ENCODE results near the gene OLFML2B. TPM values are rescaled to one million over a fixed set of nuclear protein-coding genes. Genes with fewer than 3 reads are reported as not detected.

Gene OLFML2B
- polyA plus RNA-seq, 2 of the 4 experiments (the other 2 are of a cell fraction) = 0.10 to 0.79 TPM

DNA sequence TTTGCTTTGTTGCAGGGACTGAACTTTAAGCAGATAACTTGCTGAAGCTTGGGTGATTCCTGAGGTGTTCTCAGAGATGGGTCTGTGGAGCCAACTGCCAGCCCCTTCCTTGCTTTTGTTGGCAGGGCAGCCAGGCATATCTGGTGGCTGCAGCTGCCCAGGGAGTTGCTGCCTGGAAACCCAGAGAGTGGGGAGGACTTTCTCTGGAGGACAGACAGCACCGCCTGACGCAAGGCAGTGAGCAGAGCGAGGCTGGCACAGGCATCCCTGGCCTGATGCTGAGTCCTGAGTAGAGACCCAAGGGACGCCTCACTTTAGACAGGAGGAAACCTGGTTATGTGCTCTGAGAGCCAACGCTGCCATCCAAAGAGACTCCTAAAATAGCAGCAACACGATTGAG, 9.8 kb upstream of the OLFML2B start:
- Histone ChIP-seq H3K27ac (no peak overlapping the region), H3K4me1 (peaks cover 6% of the 10 kb centered on the region; the same call in 2 of the 3 replicates), H3K4me3 (no peak overlapping the region), H3K4me2 (no peak overlapping the region), H3K9me3 (no peaks in the 10 kb centered on the region)
- TF ChIP-seq RCOR1 (IDR thresholded peaks at IDR 0.05; ENCODE audit: low read depth, low read length) (no peak), NFE2L2 (conservative IDR thresholded peaks at IDR 0.05; ENCODE audit: low read length) (no peak), MAFK (IDR thresholded peaks at IDR 0.05; ENCODE audit: partially characterized antibody) (no peak), RAD21 (conservative IDR thresholded peaks at IDR 0.05 in 1 of 2, IDR thresholded peaks at IDR 0.05 in 1 of 2) (no peak), FOXS1 (CRISPR knock-in tag; IDR thresholded peaks at IDR 0.05) (no peak), TFCP2L1 (CRISPR knock-in tag; IDR thresholded peaks at IDR 0.05) (no peak), ATOH8 (CRISPR knock-in tag; IDR thresholded peaks at IDR 0.05; ENCODE audit: low read depth) (no peak), BHLHE40 (IDR thresholded peaks at IDR 0.05; ENCODE audit: low read depth, low read length) (no peak), HOXB13 (CRISPR knock-in tag; IDR thresholded peaks at IDR 0.05; ENCODE audit: low read depth) (no peak), JUN (IDR thresholded peaks at IDR 0.05) (no peak), FOSB (CRISPR knock-in tag; IDR thresholded peaks at IDR 0.05) (no peak), RNF2 (IDR thresholded peaks at IDR 0.05; ENCODE audit: borderline replicate concordance, low read depth) (no peak), SMC3 (IDR thresholded peaks at IDR 0.05) (no peak), CEBPB (IDR thresholded peaks at IDR 0.05) (no peak), JUNB (IDR thresholded peaks at IDR 0.05) (no peak), NR3C1 (IDR thresholded peaks at IDR 0.05) (no peak)
- TF ChIP-seq, protein P1, sequence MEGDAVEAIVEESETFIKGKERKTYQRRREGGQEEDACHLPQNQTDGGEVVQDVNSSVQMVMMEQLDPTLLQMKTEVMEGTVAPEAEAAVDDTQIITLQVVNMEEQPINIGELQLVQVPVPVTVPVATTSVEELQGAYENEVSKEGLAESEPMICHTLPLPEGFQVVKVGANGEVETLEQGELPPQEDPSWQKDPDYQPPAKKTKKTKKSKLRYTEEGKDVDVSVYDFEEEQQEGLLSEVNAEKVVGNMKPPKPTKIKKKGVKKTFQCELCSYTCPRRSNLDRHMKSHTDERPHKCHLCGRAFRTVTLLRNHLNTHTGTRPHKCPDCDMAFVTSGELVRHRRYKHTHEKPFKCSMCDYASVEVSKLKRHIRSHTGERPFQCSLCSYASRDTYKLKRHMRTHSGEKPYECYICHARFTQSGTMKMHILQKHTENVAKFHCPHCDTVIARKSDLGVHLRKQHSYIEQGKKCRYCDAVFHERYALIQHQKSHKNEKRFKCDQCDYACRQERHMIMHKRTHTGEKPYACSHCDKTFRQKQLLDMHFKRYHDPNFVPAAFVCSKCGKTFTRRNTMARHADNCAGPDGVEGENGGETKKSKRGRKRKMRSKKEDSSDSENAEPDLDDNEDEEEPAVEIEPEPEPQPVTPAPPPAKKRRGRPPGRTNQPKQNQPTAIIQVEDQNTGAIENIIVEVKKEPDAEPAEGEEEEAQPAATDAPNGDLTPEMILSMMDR (IDR thresholded peaks at IDR 0.05) = no peak
- WGBS (ENCODE audit: missing lambda C conversion rate) = 61% methylated on average over 5 of the region's 6 CpGs
- no peak for FAIRE-seq
- ChIA-PET CTCF (interaction anchor here (1.2 to 11.5 kb wide), 4 partner anchors 10 to 240 kb away, joined by 3 to 262 read pairs (median 10); partner anchors contain the start of gene OLFML2B), POLR2A (no interaction called here)
- DNase-seq (ENCODE audit: low read depth in 1 of 2, low spot score in 1 of 2) = no peak
- no peak for ATAC-seq

DNA sequence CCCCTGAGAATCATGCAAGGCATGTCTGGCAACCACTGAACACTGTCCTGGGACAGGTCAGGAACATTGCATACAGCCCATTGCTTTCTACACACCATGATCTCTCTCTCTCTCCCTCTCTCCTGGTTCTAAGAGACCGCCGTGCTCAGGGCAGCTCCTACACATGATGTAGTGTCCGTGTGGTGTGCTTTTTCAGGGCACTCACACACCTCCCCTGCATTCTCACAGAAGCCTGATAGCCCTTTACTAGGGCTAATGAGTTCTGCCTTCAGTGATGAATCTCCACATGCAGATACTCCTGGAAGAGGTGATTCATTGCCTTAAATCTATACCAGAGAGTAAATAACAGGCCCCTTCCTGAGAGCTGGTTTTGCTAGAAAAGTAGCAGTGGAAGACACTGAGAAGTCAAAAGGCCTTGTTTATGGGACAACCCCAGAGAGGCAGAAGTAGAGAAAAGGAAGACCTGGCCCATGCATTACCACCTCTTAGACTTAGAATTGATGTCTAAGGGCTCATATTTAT, 7.2 kb upstream of the OLFML2B start:
- 54% methylated on average over 3 of the region's 3 CpGs for WGBS (ENCODE audit: missing lambda C conversion rate)
- TF ChIP-seq ESRRA (IDR thresholded peaks at IDR 0.05; ENCODE audit: borderline replicate concordance, low read length) (no peak), SMC3 (IDR thresholded peaks at IDR 0.05) (no peak), USF2 (IDR thresholded peaks at IDR 0.05) (no peak), EHMT2 (IDR thresholded peaks at IDR 0.05; ENCODE audit: low read depth) (no peak)
- DNase-seq (ENCODE audit: low read depth in 1 of 2, low spot score in 1 of 2) (no peak), ATAC-seq (no peak), FAIRE-seq (no peak)
- Histone ChIP-seq H3K4me1 (peaks cover 6% of the 10 kb centered on the region; the same call in 2 of the 3 replicates), H3K9me3 (peaks cover 3% of the 10 kb centered on the region; the same call in 1 of the 3 replicates), H3K4me3 (no peak overlapping the region), H3K4me2 (no peak overlapping the region), H3K27ac (no peak overlapping the region)
- ChIA-PET CTCF (interaction anchor here (0.6 to 11.5 kb wide), 3 partner anchors 25 to 237 kb away, joined by 3 to 262 read pairs (median 3); no protein-coding TSS in a partner anchor), POLR2A (no interaction called here)

GRCh38 chr1:162029157-162029556, 5.5 kb upstream of the OLFML2B start:
- 45% methylated on average over 4 of the region's 4 CpGs for WGBS (ENCODE audit: missing lambda C conversion rate)
- Histone ChIP-seq H3K9me3 (peaks cover 3% of the 10 kb centered on the region; the same call in 1 of the 3 replicates), H3K4me3 (no peak overlapping the region), H3K4me1 (peaks cover 5% of the 10 kb centered on the region), H3K4me2 (no peak overlapping the region), H3K27ac (no peak overlapping the region)
- no peak for FAIRE-seq
- ATAC-seq = no peak
- no peak for DNase-seq (ENCODE audit: low read depth in 1 of 2, low spot score in 1 of 2)
- POLR2A ChIA-PET = no interaction called here
- CTCF ChIA-PET = interaction anchor here (1.7 to 11.5 kb wide), 2 partner anchors 8 to 236 kb away, joined by 15 to 262 read pairs; no protein-coding TSS in a partner anchor
- TF ChIP-seq FOSB (CRISPR knock-in tag; IDR thresholded peaks at IDR 0.05) (no peak), HDAC2 (IDR thresholded peaks at IDR 0.05) (no peak), POLR2A (IDR thresholded peaks at IDR 0.05; ENCODE audit: low read length) (no peak), ATOH8 (CRISPR knock-in tag; IDR thresholded peaks at IDR 0.05; ENCODE audit: low read depth) (no peak), ESRRA (IDR thresholded peaks at IDR 0.05; ENCODE audit: borderline replicate concordance, low read length) (no peak), BHLHE40 (IDR thresholded peaks at IDR 0.05; ENCODE audit: low read depth, low read length) (no peak), RAD21 (conservative IDR thresholded peaks at IDR 0.05 in 1 of 2, IDR thresholded peaks at IDR 0.05 in 1 of 2) (no peak), REST (IDR thresholded peaks at IDR 0.05) (no peak), CEBPB (IDR thresholded peaks at IDR 0.05) (no peak), TP53 (CRISPR knock-in tag; IDR thresholded peaks at IDR 0.05) (no peak), CBX2 (IDR thresholded peaks at IDR 0.05; ENCODE audit: borderline replicate concordance, low read depth) (no peak), KDM1A (IDR thresholded peaks at IDR 0.05; ENCODE audit: low read depth) (no peak), TFCP2L1 (CRISPR knock-in tag; IDR thresholded peaks at IDR 0.05) (no peak)
